Body of pancreas (tissue), 4 donors: Measurements from ENCODE around the gene ERV3-1.
"Not testable (repeated sequence)": the region's sequence is repeated elsewhere in the genome, so short reads cannot be mapped to it uniquely, and the experiment has no call there.

Experiments used
- POLR2A ChIP-seq, 3 donors: fragments of 450-650 bp; IDR thresholded peaks; one replicate each; pipeline ENCODE4 v1.6.1; 2016; ENCODE audit warnings: antibody characterized with exemption in 3 of 3, mild to moderate bottlenecking in 2 of 3
- TF ChIP-seq, protein P1 (sequence below), 7 experiments: fragments of 450-650 bp in 4 of 7; fragments of 200-600 bp in 3 of 7; sonication (generic) in 3 of 7; IDR thresholded peaks; one replicate each; pipeline ENCODE4 v1.5.1; 2016 to 2019; ENCODE audit warnings: antibody characterized with exemption in 7 of 7

DNA sequence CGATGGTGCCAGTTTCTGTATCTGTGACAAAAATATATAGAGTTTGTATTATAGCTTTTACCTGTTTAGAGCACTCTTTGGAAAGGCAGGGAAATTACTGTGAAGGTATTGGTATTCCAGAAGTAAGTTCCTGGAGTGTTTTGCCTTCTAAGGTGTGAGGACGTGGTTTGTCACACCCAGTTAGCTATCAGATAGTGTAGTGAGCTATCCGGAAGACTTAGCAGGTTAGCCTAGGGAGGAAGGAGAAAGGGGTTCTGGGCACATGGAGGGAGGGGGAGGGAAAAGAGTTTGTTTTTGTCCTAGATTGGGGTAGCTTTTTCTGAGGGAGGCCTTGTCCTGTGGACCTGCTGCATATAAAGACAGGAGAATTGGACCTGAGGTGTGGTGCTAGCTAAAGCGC is 39.8 kb upstream of the ERV3-1 start:
- TF ChIP-seq, protein P1, sequence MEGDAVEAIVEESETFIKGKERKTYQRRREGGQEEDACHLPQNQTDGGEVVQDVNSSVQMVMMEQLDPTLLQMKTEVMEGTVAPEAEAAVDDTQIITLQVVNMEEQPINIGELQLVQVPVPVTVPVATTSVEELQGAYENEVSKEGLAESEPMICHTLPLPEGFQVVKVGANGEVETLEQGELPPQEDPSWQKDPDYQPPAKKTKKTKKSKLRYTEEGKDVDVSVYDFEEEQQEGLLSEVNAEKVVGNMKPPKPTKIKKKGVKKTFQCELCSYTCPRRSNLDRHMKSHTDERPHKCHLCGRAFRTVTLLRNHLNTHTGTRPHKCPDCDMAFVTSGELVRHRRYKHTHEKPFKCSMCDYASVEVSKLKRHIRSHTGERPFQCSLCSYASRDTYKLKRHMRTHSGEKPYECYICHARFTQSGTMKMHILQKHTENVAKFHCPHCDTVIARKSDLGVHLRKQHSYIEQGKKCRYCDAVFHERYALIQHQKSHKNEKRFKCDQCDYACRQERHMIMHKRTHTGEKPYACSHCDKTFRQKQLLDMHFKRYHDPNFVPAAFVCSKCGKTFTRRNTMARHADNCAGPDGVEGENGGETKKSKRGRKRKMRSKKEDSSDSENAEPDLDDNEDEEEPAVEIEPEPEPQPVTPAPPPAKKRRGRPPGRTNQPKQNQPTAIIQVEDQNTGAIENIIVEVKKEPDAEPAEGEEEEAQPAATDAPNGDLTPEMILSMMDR (IDR thresholded peaks at IDR 0.05): not testable (repeated sequence)
- not testable (repeated sequence) for TF ChIP-seq POLR2A (IDR thresholded peaks at IDR 0.05)
